ENCODE measurements around the gene TAF8.

TAF8 gene

GRCh38 chr6:42099340-42100028 lies 49.2 kb downstream of the TAF8 start:
- DNase-seq (ENCODE audit: low read depth): no peak

GRCh38 chr6:42100029-42100901 lies 49.9 kb downstream of the TAF8 start:
- DNase-seq (ENCODE audit: low read depth): no peak

- DNase-seq (ENCODE audit: low read depth): no peak
Measured at GRCh38 chr6:42101186-42101657, 50.9 kb downstream of the TAF8 start.

- no peak for DNase-seq (ENCODE audit: low read depth)
Measured at GRCh38 chr6:42103216-42103615, 52.9 kb downstream of the TAF8 start.

GRCh38 chr6:42103753-42104094 lies 53.4 kb downstream of the TAF8 start:
- no peak for DNase-seq (ENCODE audit: low read depth)

GRCh38 chr6:42104095-42104803 lies 53.9 kb downstream of the TAF8 start:
- DNase-seq (ENCODE audit: low read depth): peak; percentile 42

- no peak for DNase-seq (ENCODE audit: low read depth)
Measured at GRCh38 chr6:42104804-42105125, 54.4 kb downstream of the TAF8 start.

GRCh38 chr6:42105156-42105648 lies 54.9 kb downstream of the TAF8 start:
- DNase-seq (ENCODE audit: low read depth): no peak

- no peak for DNase-seq (ENCODE audit: low read depth)
Measured at GRCh38 chr6:42105709-42106108, 55.4 kb downstream of the TAF8 start.

GRCh38 chr6:42106112-42107023 lies 56.0 kb downstream of the TAF8 start:
- no peak for DNase-seq (ENCODE audit: low read depth)

GRCh38 chr6:42108071-42108470 lies 57.7 kb downstream of the TAF8 start:
- DNase-seq (ENCODE audit: low read depth): no peak

GRCh38 chr6:42110683-42111082 lies 60.4 kb downstream of the TAF8 start:
- no peak for DNase-seq (ENCODE audit: low read depth)

GRCh38 chr6:42112351-42112750 lies 62.0 kb downstream of the TAF8 start:
- DNase-seq (ENCODE audit: low read depth): no peak

- DNase-seq (ENCODE audit: low read depth): no peak
Measured at GRCh38 chr6:42113936-42114636, 63.8 kb downstream of the TAF8 start.

GRCh38 chr6:42117843-42118161 lies 67.5 kb downstream of the TAF8 start:
- no peak for DNase-seq (ENCODE audit: low read depth)

GRCh38 chr6:42118162-42119001 lies 68.1 kb downstream of the TAF8 start:
- no peak for DNase-seq (ENCODE audit: low read depth)

GRCh38 chr6:42120895-42121865 lies 70.9 kb downstream of the TAF8 start:
- no peak for DNase-seq (ENCODE audit: low read depth)

- no peak for DNase-seq (ENCODE audit: low read depth)
Measured at GRCh38 chr6:42123379-42124103, 73.2 kb downstream of the TAF8 start.
